ENCODE results near the gene GRN. TPM values are rescaled to one million over a fixed set of nuclear protein-coding genes. Genes with fewer than 3 reads are reported as not detected.

Gene GRN
- total RNA-seq, 4 donors from 2014 or later, result 546 to 1,119 (median 694) TPM

DNA sequence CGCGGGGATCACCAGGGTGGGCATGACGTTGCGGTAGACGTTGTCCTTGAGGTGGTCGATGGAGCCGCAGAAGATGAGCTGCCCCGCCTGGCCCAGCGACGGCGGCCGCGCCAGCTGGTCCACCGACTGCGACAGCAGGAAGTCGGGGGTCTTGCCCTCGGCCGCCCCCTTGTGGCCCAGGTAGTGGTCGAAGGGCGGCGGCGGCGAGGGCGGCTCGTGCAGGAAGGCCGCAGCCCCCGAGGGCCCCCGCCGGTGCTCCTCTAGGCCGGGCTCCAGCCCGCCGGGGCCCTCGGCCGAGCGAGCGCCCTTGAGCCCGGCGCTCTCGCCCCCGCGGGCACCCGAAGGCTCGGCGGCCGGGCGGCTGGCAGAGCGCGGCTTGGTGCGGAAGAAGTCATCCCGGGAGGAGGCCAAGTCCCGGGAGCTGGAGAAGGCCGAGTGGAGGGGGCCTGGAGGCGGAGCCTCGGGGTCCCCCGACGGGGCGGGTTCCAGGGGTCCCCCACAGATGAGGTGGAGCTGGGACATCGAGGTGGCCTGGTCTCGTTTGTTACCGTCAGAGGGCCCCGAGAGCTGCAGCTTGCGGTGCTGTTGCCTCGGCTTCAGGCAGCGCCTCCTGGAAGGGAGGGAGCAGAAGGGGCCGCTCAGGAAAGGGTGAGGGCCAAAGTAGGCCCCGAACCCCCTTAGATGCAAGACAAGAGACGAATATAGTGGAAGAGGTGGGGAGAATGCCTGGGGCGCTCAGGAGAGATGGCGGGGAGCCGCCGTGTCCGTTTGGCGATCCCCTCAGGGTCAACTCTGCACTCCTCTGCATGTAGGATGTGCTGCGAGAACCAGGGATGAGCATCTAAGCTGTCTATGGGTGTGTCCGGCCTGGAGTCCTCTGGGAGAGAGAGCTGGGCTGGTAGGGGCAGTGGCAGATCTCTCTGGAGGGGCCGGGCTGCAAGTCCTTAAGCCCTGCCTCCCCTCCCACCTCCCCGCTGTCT is 9.8 kb downstream of the GRN start:
- intact Hi-C loops (cut with DNase I; ENCODE audit: low total_unique reads) (no loop called here), in situ Hi-C loops (cut with MboI; ENCODE audit: low pct_ligation_motif_present in 1 of 4, low pct_unique_long_range_greater_than_20kb in 1 of 4, low sequenced_read_pairs in 3 of 4) (no loop called here)
- H3K27me3 ChIP-seq, result peaks cover 7% of the 10 kb centered on the region
- H3K27ac ChIP-seq, result no peak overlapping the region
- H3K36me3 ChIP-seq, result peaks cover 0 to 9% (median 0%) of the 10 kb centered on the region in 4 donors
- TF ChIP-seq POLR2AphosphoS5 (IDR thresholded peaks at IDR 0.05) (no peak), POLR2A (IDR thresholded peaks at IDR 0.05) (no peak)
- TF ChIP-seq, protein P1, sequence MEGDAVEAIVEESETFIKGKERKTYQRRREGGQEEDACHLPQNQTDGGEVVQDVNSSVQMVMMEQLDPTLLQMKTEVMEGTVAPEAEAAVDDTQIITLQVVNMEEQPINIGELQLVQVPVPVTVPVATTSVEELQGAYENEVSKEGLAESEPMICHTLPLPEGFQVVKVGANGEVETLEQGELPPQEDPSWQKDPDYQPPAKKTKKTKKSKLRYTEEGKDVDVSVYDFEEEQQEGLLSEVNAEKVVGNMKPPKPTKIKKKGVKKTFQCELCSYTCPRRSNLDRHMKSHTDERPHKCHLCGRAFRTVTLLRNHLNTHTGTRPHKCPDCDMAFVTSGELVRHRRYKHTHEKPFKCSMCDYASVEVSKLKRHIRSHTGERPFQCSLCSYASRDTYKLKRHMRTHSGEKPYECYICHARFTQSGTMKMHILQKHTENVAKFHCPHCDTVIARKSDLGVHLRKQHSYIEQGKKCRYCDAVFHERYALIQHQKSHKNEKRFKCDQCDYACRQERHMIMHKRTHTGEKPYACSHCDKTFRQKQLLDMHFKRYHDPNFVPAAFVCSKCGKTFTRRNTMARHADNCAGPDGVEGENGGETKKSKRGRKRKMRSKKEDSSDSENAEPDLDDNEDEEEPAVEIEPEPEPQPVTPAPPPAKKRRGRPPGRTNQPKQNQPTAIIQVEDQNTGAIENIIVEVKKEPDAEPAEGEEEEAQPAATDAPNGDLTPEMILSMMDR (IDR thresholded peaks at IDR 0.05), result peak in 3 of 5 experiments; percentile 18 to 35 (median 31)
- peak; percentile 69 for DNase-seq
- no peaks in the 10 kb centered on the region for H3K9me3 ChIP-seq
- H3K4me3 ChIP-seq, result peak overlapping the region in 2 of 4 donors; percentile 15 to 36
- 53% methylated on average over 67 of the region's 77 CpGs; no CpG with 5 or more reads in 1 of the 2 donors for WGBS, 2 donors (ENCODE audit: low coverage in 1 of 2)
- peaks cover 0 to 7% (median 3%) of the 10 kb centered on the region in 4 donors for H3K4me1 ChIP-seq

DNA sequence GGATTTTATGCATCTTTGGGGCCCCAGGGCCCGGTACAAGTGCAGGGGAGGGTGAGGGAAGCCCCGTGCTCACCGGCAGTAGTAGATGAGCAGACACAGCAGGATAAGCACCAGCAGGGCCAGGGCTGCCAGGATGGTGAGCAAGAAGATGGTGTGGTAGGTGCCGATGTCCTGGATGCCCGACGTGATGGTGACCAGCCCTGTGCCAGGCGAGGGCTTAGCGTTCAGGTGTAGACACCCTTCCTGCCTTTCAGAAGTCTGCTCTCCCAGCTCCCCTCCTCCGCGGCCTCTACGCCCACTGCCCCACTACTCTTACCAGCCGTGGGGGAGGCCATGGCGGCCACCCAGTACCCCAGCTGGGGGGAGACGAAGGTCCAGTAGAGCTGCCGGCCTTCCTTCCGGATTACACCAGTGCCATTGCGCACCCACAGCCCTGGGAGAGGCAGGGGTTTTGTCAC is 10.6 kb downstream of the GRN start:
- DNase-seq, result no peak
- TF ChIP-seq POLR2A (IDR thresholded peaks at IDR 0.05), result no peak
- TF ChIP-seq EP300 (IDR thresholded peaks at IDR 0.05; ENCODE audit: low read depth), result no peak
- TF ChIP-seq, protein P1 (IDR thresholded peaks at IDR 0.05), result no peak
- TF ChIP-seq POLR2AphosphoS5 (IDR thresholded peaks at IDR 0.05), result no peak
- Histone ChIP-seq H3K36me3 (peaks cover 0 to 9% (median 0%) of the 10 kb centered on the region in 4 donors), H3K27ac (no peak overlapping the region), H3K4me3 (no peak overlapping the region), H3K9me3 (no peaks in the 10 kb centered on the region), H3K4me1 (peaks cover 0 to 7% (median 3%) of the 10 kb centered on the region in 4 donors), H3K27me3 (peaks cover 11% of the 10 kb centered on the region)
- intact Hi-C loops (cut with DNase I; ENCODE audit: low total_unique reads) (no loop called here), in situ Hi-C loops (cut with MboI; ENCODE audit: low pct_ligation_motif_present in 1 of 4, low pct_unique_long_range_greater_than_20kb in 1 of 4, low sequenced_read_pairs in 3 of 4) (no loop called here)
- WGBS, 2 donors (ENCODE audit: low coverage in 1 of 2), result 80% methylated on average over 17 of the region's 17 CpGs; no CpG with 5 or more reads in 1 of the 2 donors

DNA sequence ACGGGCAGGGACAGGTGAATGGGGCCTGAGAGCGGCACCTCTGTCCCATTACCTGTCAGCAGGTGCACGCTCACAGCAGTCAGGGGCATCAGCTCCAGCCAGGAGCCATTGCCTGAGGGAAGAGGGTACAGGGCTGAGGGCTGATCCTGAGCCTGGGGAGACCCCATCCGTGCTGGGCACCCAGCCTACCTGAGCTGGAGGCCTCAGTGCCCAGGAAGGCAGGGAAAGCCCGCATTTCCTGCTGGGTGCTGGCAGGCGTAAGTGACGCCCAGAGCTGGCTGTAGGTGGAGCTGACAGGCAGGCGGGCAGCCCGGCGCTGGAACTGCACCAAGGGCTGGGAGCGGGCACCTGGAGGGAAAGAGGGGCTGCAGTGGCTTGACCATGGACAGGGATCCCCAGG is 11.1 kb downstream of the GRN start:
- intact Hi-C loops (cut with DNase I; ENCODE audit: low total_unique reads) (no loop called here), in situ Hi-C loops (cut with MboI; ENCODE audit: low pct_ligation_motif_present in 1 of 4, low pct_unique_long_range_greater_than_20kb in 1 of 4, low sequenced_read_pairs in 3 of 4) (no loop called here)
- TF ChIP-seq, protein P1 (IDR thresholded peaks at IDR 0.05), result no peak
- TF ChIP-seq POLR2AphosphoS5 (IDR thresholded peaks at IDR 0.05), result no peak
- TF ChIP-seq POLR2A (IDR thresholded peaks at IDR 0.05), result no peak
- no peak for TF ChIP-seq EP300 (IDR thresholded peaks at IDR 0.05; ENCODE audit: low read depth)
- H3K36me3 ChIP-seq, result peaks cover 0 to 9% (median 0%) of the 10 kb centered on the region in 4 donors
- no peak overlapping the region for H3K27ac ChIP-seq
- no peak for DNase-seq
- H3K4me3 ChIP-seq, result no peak overlapping the region
- H3K27me3 ChIP-seq, result peaks cover 13% of the 10 kb centered on the region
- WGBS, 2 donors (ENCODE audit: low coverage in 1 of 2), result 53% methylated on average over 10 of the region's 11 CpGs; no CpG with 5 or more reads in 1 of the 2 donors
- H3K4me1 ChIP-seq, result peaks cover 0 to 7% (median 3%) of the 10 kb centered on the region in 4 donors
- H3K9me3 ChIP-seq, result no peaks in the 10 kb centered on the region

DNA sequence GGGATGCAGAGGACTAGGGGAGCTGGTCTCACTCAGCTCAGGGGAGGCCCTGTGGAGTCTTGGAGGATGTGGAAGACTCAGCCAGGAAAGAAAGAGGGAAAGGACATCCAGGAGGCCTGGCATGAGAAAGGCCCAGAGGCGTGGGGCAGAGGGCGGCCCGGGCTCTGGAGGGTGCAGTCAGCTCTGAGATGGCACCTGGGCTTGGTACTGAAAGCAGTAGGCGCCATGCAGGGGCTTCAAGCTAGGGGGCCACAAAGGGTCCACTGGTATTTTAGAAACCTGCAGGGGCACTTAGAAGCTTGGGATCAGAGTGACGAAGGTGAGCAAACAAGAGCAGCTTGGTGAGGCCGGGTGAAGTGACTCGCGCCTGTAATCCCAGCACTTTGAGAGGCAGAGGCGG is 13.0 kb downstream of the GRN start:
- in situ Hi-C loops (cut with MboI; ENCODE audit: low pct_ligation_motif_present in 1 of 4, low pct_unique_long_range_greater_than_20kb in 1 of 4, low sequenced_read_pairs in 3 of 4), result no loop called here
- TF ChIP-seq POLR2A (IDR thresholded peaks at IDR 0.05) (no peak), POLR2AphosphoS5 (IDR thresholded peaks at IDR 0.05) (no peak), EP300 (IDR thresholded peaks at IDR 0.05; ENCODE audit: low read depth) (no peak)
- TF ChIP-seq, protein P1 (IDR thresholded peaks at IDR 0.05), result no peak
- Histone ChIP-seq H3K36me3 (no peaks in the 10 kb centered on the region), H3K27ac (no peak overlapping the region), H3K4me3 (no peak overlapping the region), H3K27me3 (peaks cover 27% of the 10 kb centered on the region), H3K4me1 (peaks cover 0 to 10% (median 6%) of the 10 kb centered on the region in 4 donors), H3K9me3 (no peaks in the 10 kb centered on the region)
- no peak for DNase-seq
- WGBS, 2 donors (ENCODE audit: low coverage in 1 of 2), result 79% methylated on average over 9 of the region's 9 CpGs; no CpG with 5 or more reads in 1 of the 2 donors
- intact Hi-C loops (cut with DNase I; ENCODE audit: low total_unique reads), result no loop called here
